Purkinje cell (primary cell): ENCODE results near the gene CCDC77. TPM values are rescaled to one million over a fixed set of nuclear protein-coding genes. Genes with fewer than 3 reads are reported as not detected.

Experiments
- polyA plus RNA-seq: library from polyadenylated mRNA; unstranded; fragments of >200 nt; fragmentation: Nextera tagmentation; gene quantifications from 2 replicates; pipeline ENCODE4 v1.2.1, GENCODE V29; 2014

Gene CCDC77
- polyA plus RNA-seq = 5.6 and 12.7 TPM in 2 replicates

DNA sequence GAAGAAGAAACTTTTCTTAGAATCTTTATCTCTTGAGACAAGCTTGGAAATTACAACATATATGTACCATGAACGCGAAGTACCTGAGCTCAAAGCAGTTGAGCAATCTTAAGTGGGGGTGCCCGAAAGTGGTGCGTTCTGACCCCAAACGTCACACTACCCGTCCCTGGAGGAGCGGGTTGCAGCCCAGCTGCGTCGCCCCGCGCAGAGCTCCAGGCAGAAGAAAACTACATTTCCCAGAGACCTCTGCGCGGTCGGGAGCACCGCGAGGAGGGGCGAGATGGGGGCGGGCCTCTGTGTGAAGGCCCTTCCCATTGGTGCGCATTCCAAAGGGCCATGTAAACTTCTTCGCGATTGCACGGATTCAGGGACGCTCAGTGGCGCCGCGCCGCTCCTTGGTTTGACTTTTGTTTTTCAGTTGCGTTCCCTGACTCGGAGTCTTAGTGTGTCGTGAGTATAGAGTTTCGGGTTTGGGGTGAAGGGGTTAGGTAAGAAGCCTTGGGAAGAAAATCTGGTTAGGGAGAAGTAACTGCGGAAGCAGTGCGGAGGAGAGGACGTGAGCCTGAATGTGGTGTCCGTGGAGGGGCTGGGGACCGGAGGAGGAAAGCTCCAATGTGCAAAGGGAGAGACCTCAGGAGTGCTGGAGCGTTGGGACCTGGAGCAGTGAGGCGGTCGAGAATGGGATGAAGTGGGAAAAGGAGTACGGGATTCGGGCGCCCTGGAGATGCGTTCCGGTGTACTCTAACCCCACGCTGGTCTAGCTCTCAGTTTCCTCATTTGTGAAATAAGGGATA lies at the start of gene CCDC77:
TSS of gene CCDC77 (plus strand) at position 410 of the 794 bp plus-strand sequence. CDS start 7,740 bp downstream, outside the sequence.

GRCh38 chr12:389142-390096 lies 12.0 kb upstream of the CCDC77 start, which contains the start of gene KDM5A:
TSS of gene KDM5A (minus strand) at chr12:389320. CDS start at chr12:389091, 229 bp downstream.

DNA sequence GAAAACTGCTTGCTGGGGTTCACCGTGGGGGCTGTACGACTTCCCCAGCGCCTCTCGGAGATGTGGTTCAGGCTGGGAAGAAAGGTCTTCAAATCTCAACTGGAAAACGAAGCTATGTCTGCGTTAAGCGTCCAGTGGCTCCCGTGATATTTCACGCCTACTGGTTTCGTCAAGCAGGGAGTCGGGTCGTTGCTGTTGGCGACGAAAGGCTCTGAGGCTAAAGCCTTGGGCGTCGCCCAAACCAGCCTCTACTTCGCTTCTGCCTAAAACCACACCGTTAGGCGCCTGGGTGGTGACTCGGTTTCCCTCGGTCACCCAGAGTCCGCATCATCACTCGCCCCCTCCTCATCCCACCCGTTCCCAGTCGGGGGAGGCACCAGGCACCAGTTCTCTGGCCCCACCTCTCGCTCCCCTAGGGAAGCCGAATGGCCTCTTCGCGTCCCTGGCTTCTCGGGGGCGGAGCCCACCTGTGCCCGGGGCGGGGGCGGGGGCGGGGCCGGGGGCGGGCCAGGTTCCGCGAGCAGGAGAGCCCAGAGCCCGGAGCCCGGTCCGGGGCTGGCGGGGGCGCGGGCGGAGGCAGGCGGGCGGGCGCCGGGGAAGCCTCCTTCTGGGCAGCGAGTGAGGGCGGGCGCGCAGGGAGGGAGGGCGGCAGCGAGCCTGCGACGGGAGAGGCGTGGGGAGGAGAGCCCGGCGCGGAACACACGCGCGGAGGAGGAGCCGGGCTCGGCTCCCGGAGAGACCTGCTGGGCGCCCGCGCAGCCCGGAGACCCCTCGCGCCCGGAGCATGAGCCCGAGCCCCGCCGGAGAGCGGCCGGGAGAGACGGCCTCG lies 58.2 kb downstream of the CCDC77 start, which contains the start of gene B4GALNT3:
TSS of gene B4GALNT3 (plus strand) at position 510 of the 829 bp plus-strand sequence. CDS start 438 bp downstream, outside the sequence.

Other genes starting within 250 kb of the CCDC77 start
- 0.67 and 2.6 TPM in 2 replicates for gene SLC6A12, start 187.5 kb upstream of the CCDC77 start, polyA plus RNA-seq
- 3.5 and 6.5 TPM in 2 replicates for gene SLC6A13, start 138.8 kb upstream of the CCDC77 start, polyA plus RNA-seq
- gene KDM5A, start 12.3 kb upstream of the CCDC77 start, polyA plus RNA-seq = 7.2 and 8.5 TPM in 2 replicates
- gene B4GALNT3, start 58.3 kb downstream of the CCDC77 start, polyA plus RNA-seq = 0.74 TPM in 1 of 2 replicates, not detected in the other